ENCODE data around the gene RAP1GDS1. TPM values are rescaled to one million over a fixed set of nuclear protein-coding genes. Genes with fewer than 3 reads are reported as not detected.
"Not testable (repeated sequence)": the region's sequence is repeated elsewhere in the genome, so short reads cannot be mapped to it uniquely, and the experiment has no call there.

Gene RAP1GDS1
- polyA plus RNA-seq, 2 donors: 12.6 to 16.5 TPM

DNA sequence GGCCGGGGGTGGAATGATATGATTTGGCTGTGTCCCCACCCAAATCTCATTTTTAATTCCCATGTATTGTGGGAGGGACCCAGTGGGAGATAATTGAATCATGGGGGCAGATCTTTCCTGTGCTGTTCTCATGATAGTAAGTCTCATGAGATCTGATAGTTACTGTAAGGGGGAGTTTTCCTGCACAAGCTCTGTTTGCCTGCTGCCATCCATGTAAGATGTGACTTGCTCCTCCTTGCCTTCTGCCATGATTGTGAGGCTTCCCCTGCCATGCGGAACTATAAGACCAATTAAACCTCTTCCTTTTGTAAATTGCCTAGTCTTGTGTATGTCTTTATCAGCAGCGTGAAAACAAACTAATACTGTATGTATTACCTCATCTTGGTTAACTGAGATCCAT lies 106.8 kb downstream of the RAP1GDS1 start:
- not testable (repeated sequence) for H3K4me1 ChIP-seq (ENCODE audit: control insufficient read depth in 2 of 2, insufficient read depth in 2 of 2, low read length in 1 of 2); H3K27me3 ChIP-seq (ENCODE audit: control insufficient read depth in 1 of 2, insufficient read depth in 2 of 2, low read length in 2 of 2); H3K4me3 ChIP-seq (ENCODE audit: low read depth in 1 of 2, low read length in 2 of 2); H3K9me3 ChIP-seq (ENCODE audit: control insufficient read depth in 2 of 2, insufficient read depth in 1 of 2, low read depth in 1 of 2, low read length in 1 of 2); H3K27ac ChIP-seq (ENCODE audit: low read depth in 2 of 2, low read length in 1 of 2); H3K36me3 ChIP-seq (ENCODE audit: control insufficient read depth in 2 of 2, insufficient read depth in 2 of 2, low read length in 1 of 2)
- 94 to 95% methylated on average over 3 of the region's 3 CpGs for WGBS, 2 donors

DNA sequence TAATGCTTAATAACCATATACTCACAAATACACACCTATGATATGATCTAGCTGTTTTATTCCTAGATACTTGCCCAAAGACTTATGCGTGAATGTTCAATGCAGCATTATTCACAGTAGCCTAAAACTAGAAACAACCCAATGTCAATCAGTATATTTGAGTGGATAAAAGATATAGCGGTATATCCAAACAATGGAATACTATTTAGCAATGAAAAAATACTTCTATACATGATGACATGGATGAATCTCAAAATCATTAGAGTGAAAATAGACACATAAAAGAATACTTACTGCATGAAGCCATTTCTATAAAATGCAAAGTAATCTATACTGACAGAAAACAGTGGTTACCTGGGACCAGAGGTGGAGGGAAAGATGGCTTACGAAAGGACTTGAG lies 108.1 kb downstream of the RAP1GDS1 start:
- H3K27ac ChIP-seq (ENCODE audit: low read depth in 2 of 2, low read length in 1 of 2): no peak overlapping the region
- 95 to 98% methylated on average over 3 of the region's 3 CpGs for WGBS, 2 donors
- H3K36me3 ChIP-seq (ENCODE audit: control insufficient read depth in 2 of 2, insufficient read depth in 2 of 2, low read length in 1 of 2): peaks cover 0 to 6% of the 10 kb centered on the region in 2 donors

DNA sequence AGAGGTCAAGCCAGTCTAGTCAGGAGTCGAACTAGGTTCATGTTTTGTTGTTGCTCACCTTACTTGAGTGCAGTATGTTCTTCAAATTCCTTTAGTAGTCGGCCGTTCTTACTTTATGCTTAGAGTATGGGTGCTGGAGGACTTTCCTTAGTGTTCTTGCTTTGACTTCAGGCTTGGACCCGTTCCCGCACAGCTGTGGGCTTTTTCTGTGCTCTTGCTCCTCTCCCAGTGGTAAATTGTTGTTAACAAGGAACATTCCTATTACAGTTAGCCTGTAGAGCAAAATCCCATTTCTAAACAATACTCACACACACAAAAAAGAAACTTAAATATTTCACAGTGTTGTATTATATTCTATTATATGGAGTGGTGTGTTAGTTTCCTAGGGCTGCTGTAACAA lies 113.5 kb downstream of the RAP1GDS1 start:
- no peak overlapping the region for H3K4me3 ChIP-seq (ENCODE audit: low read depth in 1 of 2, low read length in 2 of 2)
- no peaks in the 10 kb centered on the region for H3K36me3 ChIP-seq (ENCODE audit: control insufficient read depth in 2 of 2, insufficient read depth in 2 of 2, low read length in 1 of 2)
- WGBS, 2 donors: 85 to 89% methylated on average over 5 of the region's 5 CpGs
- H3K4me1 ChIP-seq (ENCODE audit: control insufficient read depth in 2 of 2, insufficient read depth in 2 of 2, low read length in 1 of 2): no peaks in the 10 kb centered on the region
- no peaks in the 10 kb centered on the region for H3K9me3 ChIP-seq (ENCODE audit: control insufficient read depth in 2 of 2, insufficient read depth in 1 of 2, low read depth in 1 of 2, low read length in 1 of 2)
- H3K27me3 ChIP-seq (ENCODE audit: control insufficient read depth in 1 of 2, insufficient read depth in 2 of 2, low read length in 2 of 2): no peaks in the 10 kb centered on the region
- no peak overlapping the region for H3K27ac ChIP-seq (ENCODE audit: low read depth in 2 of 2, low read length in 1 of 2)

More for the DNA sequence above, 108.1 kb downstream of the RAP1GDS1 start:
- Histone ChIP-seq H3K4me1 (ENCODE audit: control insufficient read depth in 2 of 2, insufficient read depth in 2 of 2, low read length in 1 of 2) (no peaks in the 10 kb centered on the region), H3K9me3 (ENCODE audit: control insufficient read depth in 2 of 2, insufficient read depth in 1 of 2, low read depth in 1 of 2, low read length in 1 of 2) (no peaks in the 10 kb centered on the region), H3K4me3 (ENCODE audit: low read depth in 1 of 2, low read length in 2 of 2) (no peak overlapping the region), H3K27me3 (ENCODE audit: control insufficient read depth in 1 of 2, insufficient read depth in 2 of 2, low read length in 2 of 2) (no peaks in the 10 kb centered on the region)

DNA sequence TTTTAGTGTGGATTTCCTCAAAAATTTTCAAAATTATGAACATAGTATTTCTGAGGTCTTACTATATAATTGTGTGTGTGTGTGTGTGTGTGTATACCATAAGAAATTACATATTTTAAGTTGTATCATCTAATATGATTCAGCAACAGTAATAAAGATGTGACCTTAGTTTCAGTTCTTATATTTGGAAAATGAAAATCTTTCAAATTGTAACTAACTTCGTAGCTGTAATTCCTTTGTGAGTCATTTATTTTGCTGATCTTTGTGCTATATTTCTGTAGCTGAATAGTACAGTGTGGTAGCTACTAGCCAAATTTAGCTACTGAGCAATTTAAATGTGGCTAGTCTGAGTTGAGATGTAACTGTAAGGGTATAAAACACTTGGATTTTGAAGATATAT lies 116.4 kb downstream of the RAP1GDS1 start:
- Histone ChIP-seq H3K4me1 (ENCODE audit: control insufficient read depth in 2 of 2, insufficient read depth in 2 of 2, low read length in 1 of 2) (no peaks in the 10 kb centered on the region), H3K4me3 (ENCODE audit: low read depth in 1 of 2, low read length in 2 of 2) (no peak overlapping the region), H3K36me3 (ENCODE audit: control insufficient read depth in 2 of 2, insufficient read depth in 2 of 2, low read length in 1 of 2) (no peaks in the 10 kb centered on the region), H3K27me3 (ENCODE audit: control insufficient read depth in 1 of 2, insufficient read depth in 2 of 2, low read length in 2 of 2) (no peaks in the 10 kb centered on the region), H3K27ac (ENCODE audit: low read depth in 2 of 2, low read length in 1 of 2) (no peak overlapping the region), H3K9me3 (ENCODE audit: control insufficient read depth in 2 of 2, insufficient read depth in 1 of 2, low read depth in 1 of 2, low read length in 1 of 2) (no peaks in the 10 kb centered on the region)
- 34 to 53% methylated on average over 1 of the region's 1 CpG for WGBS, 2 donors

DNA sequence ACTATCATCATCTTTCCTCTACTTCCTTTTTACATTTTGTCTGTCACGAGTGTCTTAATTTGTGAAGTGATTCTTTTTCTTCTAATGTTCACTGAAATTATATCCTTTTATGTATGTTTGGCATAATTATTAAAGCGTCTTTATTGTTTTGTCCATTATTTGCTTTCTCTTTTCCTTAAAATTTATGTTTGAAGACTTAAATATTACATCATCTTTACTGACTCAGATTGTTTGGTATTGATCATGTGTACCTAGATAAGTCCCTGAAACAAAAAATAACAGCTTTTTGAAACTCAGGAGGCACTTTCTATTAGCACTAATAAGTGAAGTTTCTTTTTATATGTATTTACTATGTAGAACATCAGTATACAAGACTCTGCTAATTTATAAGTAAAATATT lies 120.1 kb downstream of the RAP1GDS1 start:
- Histone ChIP-seq H3K9me3 (ENCODE audit: control insufficient read depth in 2 of 2, insufficient read depth in 1 of 2, low read depth in 1 of 2, low read length in 1 of 2) (no peaks in the 10 kb centered on the region), H3K36me3 (ENCODE audit: control insufficient read depth in 2 of 2, insufficient read depth in 2 of 2, low read length in 1 of 2) (no peaks in the 10 kb centered on the region), H3K27ac (ENCODE audit: low read depth in 2 of 2, low read length in 1 of 2) (no peak overlapping the region), H3K4me3 (ENCODE audit: low read depth in 1 of 2, low read length in 2 of 2) (no peak overlapping the region), H3K27me3 (ENCODE audit: control insufficient read depth in 1 of 2, insufficient read depth in 2 of 2, low read length in 2 of 2) (no peaks in the 10 kb centered on the region), H3K4me1 (ENCODE audit: control insufficient read depth in 2 of 2, insufficient read depth in 2 of 2, low read length in 1 of 2) (no peaks in the 10 kb centered on the region)
- 90 to 92% methylated on average over 2 of the region's 2 CpGs for WGBS, 2 donors

DNA sequence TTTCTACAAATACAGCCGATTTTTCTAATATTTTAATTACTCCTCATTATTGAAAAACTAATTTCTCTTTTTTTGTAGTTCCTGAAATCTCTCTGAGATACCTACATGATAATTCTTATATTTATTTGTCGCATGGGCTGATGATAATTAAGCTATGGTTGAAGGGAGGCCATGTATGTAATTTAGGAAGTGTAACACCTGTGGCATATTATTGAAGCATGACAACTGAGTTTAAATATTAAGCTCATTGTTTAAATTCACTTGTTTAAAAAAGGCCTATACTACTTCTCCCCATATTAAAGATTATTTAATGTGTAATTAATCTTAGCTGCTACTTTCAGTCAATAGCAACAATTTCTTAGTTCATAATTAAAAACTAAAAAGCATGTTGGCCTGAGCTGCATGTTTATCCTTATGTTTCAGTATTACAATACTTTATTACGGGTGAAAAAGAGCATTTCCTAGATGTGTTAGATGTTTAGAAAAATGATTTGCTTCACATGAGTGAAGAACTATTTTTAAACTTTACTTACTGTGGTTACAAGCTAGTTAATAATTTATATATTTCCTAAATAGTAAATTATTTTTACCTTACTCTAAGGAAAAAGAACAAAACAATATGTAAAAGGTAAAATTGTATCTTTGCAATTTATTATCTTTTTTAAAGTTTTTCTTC lies 122.4 kb downstream of the RAP1GDS1 start:
- Histone ChIP-seq H3K4me1 (ENCODE audit: control insufficient read depth in 2 of 2, insufficient read depth in 2 of 2, low read length in 1 of 2) (no peaks in the 10 kb centered on the region), H3K36me3 (ENCODE audit: control insufficient read depth in 2 of 2, insufficient read depth in 2 of 2, low read length in 1 of 2) (peaks cover 0 to 2% of the 10 kb centered on the region in 2 donors), H3K27me3 (ENCODE audit: control insufficient read depth in 1 of 2, insufficient read depth in 2 of 2, low read length in 2 of 2) (no peaks in the 10 kb centered on the region), H3K27ac (ENCODE audit: low read depth in 2 of 2, low read length in 1 of 2) (no peak overlapping the region), H3K4me3 (ENCODE audit: low read depth in 1 of 2, low read length in 2 of 2) (no peak overlapping the region), H3K9me3 (ENCODE audit: control insufficient read depth in 2 of 2, insufficient read depth in 1 of 2, low read depth in 1 of 2, low read length in 1 of 2) (no peaks in the 10 kb centered on the region)
- 86 to 92% methylated on average over 3 of the region's 3 CpGs for WGBS, 2 donors

DNA sequence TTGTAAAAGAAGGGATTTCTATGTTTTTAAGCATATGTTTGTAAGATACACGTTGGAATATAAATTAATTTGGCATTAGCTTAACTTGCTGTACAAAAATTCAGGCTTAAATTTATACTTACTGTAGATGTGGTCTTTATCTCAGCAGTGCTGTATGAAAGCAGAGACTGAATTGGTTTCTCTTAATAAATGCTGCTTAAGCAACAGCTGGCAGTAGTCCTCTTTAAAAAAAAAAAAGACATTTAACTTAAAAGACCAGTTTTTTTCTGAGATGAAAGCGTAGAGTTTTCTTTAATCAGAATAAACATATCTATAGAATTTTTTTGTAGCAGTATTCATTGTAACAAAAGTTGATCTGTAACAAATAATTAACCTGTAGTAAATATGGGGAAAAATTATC lies 124.6 kb downstream of the RAP1GDS1 start:
- Histone ChIP-seq H3K9me3 (ENCODE audit: control insufficient read depth in 2 of 2, insufficient read depth in 1 of 2, low read depth in 1 of 2, low read length in 1 of 2) (no peaks in the 10 kb centered on the region), H3K4me1 (ENCODE audit: control insufficient read depth in 2 of 2, insufficient read depth in 2 of 2, low read length in 1 of 2) (no peaks in the 10 kb centered on the region), H3K36me3 (ENCODE audit: control insufficient read depth in 2 of 2, insufficient read depth in 2 of 2, low read length in 1 of 2) (peaks cover 0 to 2% of the 10 kb centered on the region in 2 donors), H3K4me3 (ENCODE audit: low read depth in 1 of 2, low read length in 2 of 2) (no peak overlapping the region), H3K27me3 (ENCODE audit: control insufficient read depth in 1 of 2, insufficient read depth in 2 of 2, low read length in 2 of 2) (no peaks in the 10 kb centered on the region), H3K27ac (ENCODE audit: low read depth in 2 of 2, low read length in 1 of 2) (no peak overlapping the region)
- 75 to 87% methylated on average over 2 of the region's 2 CpGs for WGBS, 2 donors

DNA sequence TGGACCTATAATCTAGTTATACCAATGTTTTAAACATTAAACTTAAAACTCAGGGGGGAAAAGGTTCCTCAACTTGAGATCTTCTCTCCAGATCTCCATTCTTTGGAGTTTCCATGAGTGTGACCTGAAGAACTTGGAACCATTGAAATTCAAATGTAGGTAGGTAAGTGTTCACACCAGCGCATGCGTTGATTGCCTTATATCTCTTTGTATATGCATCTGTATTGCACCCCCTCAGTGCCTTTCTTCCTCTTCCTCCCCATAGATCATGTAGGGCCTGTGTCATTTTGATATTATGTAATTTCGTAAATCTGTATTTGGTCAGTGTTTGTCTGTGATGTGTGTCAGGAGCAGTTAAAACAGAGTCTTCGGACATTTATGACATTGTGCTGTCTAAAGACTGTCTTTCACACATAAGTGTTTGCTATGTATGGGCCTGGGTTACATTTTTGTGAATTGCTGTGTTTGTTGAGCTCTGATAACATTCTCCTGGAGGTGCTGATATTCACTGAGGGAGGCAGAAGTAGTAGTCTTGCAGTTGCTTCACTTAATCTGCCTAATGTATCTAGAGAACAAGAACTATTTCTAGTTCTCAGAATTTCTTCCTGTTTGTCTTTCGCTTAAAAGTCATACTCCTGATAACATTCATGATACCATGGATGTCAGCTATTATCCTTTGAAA lies 126.3 kb downstream of the RAP1GDS1 start:
- no peaks in the 10 kb centered on the region for H3K27me3 ChIP-seq (ENCODE audit: control insufficient read depth in 1 of 2, insufficient read depth in 2 of 2, low read length in 2 of 2)
- H3K27ac ChIP-seq (ENCODE audit: low read depth in 2 of 2, low read length in 1 of 2): no peak overlapping the region
- H3K4me3 ChIP-seq (ENCODE audit: low read depth in 1 of 2, low read length in 2 of 2): no peak overlapping the region
- peaks cover 0 to 2% of the 10 kb centered on the region in 2 donors for H3K36me3 ChIP-seq (ENCODE audit: control insufficient read depth in 2 of 2, insufficient read depth in 2 of 2, low read length in 1 of 2)
- H3K9me3 ChIP-seq (ENCODE audit: control insufficient read depth in 2 of 2, insufficient read depth in 1 of 2, low read depth in 1 of 2, low read length in 1 of 2): no peaks in the 10 kb centered on the region
- H3K4me1 ChIP-seq (ENCODE audit: control insufficient read depth in 2 of 2, insufficient read depth in 2 of 2, low read length in 1 of 2): no peaks in the 10 kb centered on the region
- 96% methylated on average over 5 of the region's 5 CpGs for WGBS, 2 donors

DNA sequence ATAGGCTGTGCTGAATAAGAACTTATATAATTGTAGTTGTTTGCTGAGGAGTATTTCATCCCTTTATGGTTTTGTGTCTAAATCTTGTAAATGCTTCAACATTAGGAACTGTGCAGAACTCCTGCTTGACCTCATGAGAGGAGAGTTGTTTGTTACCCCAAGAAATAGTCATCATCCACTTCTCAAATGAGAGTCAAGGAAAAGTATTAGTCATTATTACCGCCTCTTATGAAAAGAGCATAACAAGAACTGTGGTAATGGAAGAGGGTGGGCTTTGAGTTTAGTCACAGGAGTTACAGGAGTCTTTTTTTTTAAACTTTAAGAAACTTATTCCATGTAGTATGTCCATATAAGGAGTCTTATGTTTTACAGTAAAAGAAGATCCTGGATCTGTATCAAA lies 132.9 kb downstream of the RAP1GDS1 start:
- no peak overlapping the region for H3K27ac ChIP-seq (ENCODE audit: low read depth in 2 of 2, low read length in 1 of 2)
- H3K27me3 ChIP-seq (ENCODE audit: control insufficient read depth in 1 of 2, insufficient read depth in 2 of 2, low read length in 2 of 2): no peaks in the 10 kb centered on the region
- peaks cover 0 to 4% of the 10 kb centered on the region in 2 donors for H3K36me3 ChIP-seq (ENCODE audit: control insufficient read depth in 2 of 2, insufficient read depth in 2 of 2, low read length in 1 of 2)
- 95 to 96% methylated on average over 1 of the region's 1 CpG for WGBS, 2 donors
- H3K9me3 ChIP-seq (ENCODE audit: control insufficient read depth in 2 of 2, insufficient read depth in 1 of 2, low read depth in 1 of 2, low read length in 1 of 2): no peaks in the 10 kb centered on the region
- no peaks in the 10 kb centered on the region for H3K4me1 ChIP-seq (ENCODE audit: control insufficient read depth in 2 of 2, insufficient read depth in 2 of 2, low read length in 1 of 2)
- no peak overlapping the region for H3K4me3 ChIP-seq (ENCODE audit: low read depth in 1 of 2, low read length in 2 of 2)

DNA sequence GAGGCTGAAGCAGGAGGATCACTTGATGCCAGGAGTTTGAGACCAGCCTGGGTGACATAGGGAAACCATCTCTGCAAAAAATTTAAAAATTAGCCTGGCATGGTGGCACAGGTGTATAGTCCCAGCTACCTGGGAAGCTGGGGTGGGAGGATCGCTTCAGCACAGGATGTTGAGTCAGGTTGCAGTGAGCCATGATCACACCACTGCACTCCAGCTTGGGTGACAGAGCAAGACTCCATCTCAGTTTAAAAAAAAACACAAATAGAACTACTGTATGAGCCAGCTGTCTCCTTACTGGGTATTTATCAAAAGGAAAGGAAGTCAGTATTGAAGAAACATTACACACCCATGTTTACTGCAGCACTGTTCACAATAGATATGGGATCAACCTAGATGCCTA lies 138.7 kb downstream of the RAP1GDS1 start:
- Histone ChIP-seq H3K4me1 (ENCODE audit: control insufficient read depth in 2 of 2, insufficient read depth in 2 of 2, low read length in 1 of 2) (no peaks in the 10 kb centered on the region), H3K4me3 (ENCODE audit: low read depth in 1 of 2, low read length in 2 of 2) (no peak overlapping the region), H3K27ac (ENCODE audit: low read depth in 2 of 2, low read length in 1 of 2) (no peak overlapping the region), H3K36me3 (ENCODE audit: control insufficient read depth in 2 of 2, insufficient read depth in 2 of 2, low read length in 1 of 2) (peaks cover 0 to 4% of the 10 kb centered on the region in 2 donors), H3K27me3 (ENCODE audit: control insufficient read depth in 1 of 2, insufficient read depth in 2 of 2, low read length in 2 of 2) (no peaks in the 10 kb centered on the region), H3K9me3 (ENCODE audit: control insufficient read depth in 2 of 2, insufficient read depth in 1 of 2, low read depth in 1 of 2, low read length in 1 of 2) (no peaks in the 10 kb centered on the region)
- WGBS, 2 donors: 92 to 98% methylated on average over 1 of the region's 1 CpG
